GM12891 (cell line): ENCODE data around the gene ASB15.

Experiments used
- DNase-seq: peaks from one replicate; pipeline ENCODE4 v3.0.0; 2011; ENCODE audit warnings: low spot score; ENCODE audit not compliant: insufficient read length
- FAIRE-seq: peaks from 2 replicates; lab custom pipeline; 2011; peaks lifted over from hg19 to GRCh38; lab: Jason Lieb, UNC
- PAX5 ChIP-seq: IDR thresholded peaks from 2 replicates; pipeline ENCODE4 v1.6.1; 2011; ENCODE audit warnings: low read length, moderate library complexity, mild to moderate bottlenecking; ENCODE audit not compliant: insufficient read depth, severe bottlenecking
- POLR2A ChIP-seq: IDR thresholded peaks from 2 replicates; pipeline ENCODE4 v1.6.1; 2011; ENCODE audit warnings: low read depth, low read length, control low read depth
- POLR2AphosphoS5 ChIP-seq: IDR thresholded peaks from 2 replicates; pipeline ENCODE4 v1.6.1; 2011; ENCODE audit warnings: low read depth, low read length, control low read depth
- POU2F2 ChIP-seq: IDR thresholded peaks from 2 replicates; pipeline ENCODE4 v1.6.1; 2011; ENCODE audit warnings: low read depth, mild to moderate bottlenecking, control low read depth, low read length, moderate library complexity
- SPI1 ChIP-seq: IDR thresholded peaks from 2 replicates; pipeline ENCODE4 v1.6.1; 2011; ENCODE audit warnings: low read depth, low read length, control low read depth
- TAF1 ChIP-seq: IDR thresholded peaks from 2 replicates; pipeline ENCODE4 v1.6.1; 2011; ENCODE audit warnings: low read depth, low read length, control low read depth

ASB15 gene

GRCh38 chr7:123570390-123571182, 31.0 kb upstream of the ASB15 start:
- DNase-seq (no peak), FAIRE-seq (no peak)
- no peak for TF ChIP-seq SPI1
- TF ChIP-seq POLR2AphosphoS5 = no peak
- TF ChIP-seq TAF1 = no peak
- TF ChIP-seq PAX5 = no peak
- TF ChIP-seq POU2F2 = no peak
- TF ChIP-seq POLR2A = no peak

- TF ChIP-seq POU2F2 (no peak), POLR2AphosphoS5 (no peak), SPI1 (no peak), PAX5 (no peak), TAF1 (no peak), POLR2A (no peak)
- FAIRE-seq (no peak), DNase-seq (no peak)
These were observed 30.4 kb upstream of the ASB15 start for GRCh38 chr7:123571187-123571586.

- TF ChIP-seq POLR2AphosphoS5 (no peak), PAX5 (no peak), SPI1 (no peak), POLR2A (no peak), POU2F2 (no peak), TAF1 (no peak)
- no peak for DNase-seq
- no peak for FAIRE-seq
These were observed 29.9 kb upstream of the ASB15 start for GRCh38 chr7:123571684-123572083.

GRCh38 chr7:123573341-123573740, 28.3 kb upstream of the ASB15 start:
- FAIRE-seq = no peak
- no peak for TF ChIP-seq POLR2A
- no peak for TF ChIP-seq POLR2AphosphoS5
- no peak for TF ChIP-seq TAF1
- no peak for TF ChIP-seq PAX5
- TF ChIP-seq SPI1 = no peak
- TF ChIP-seq POU2F2 = no peak
- DNase-seq = no peak

- DNase-seq (no peak), FAIRE-seq (no peak)
- TF ChIP-seq POLR2AphosphoS5 = no peak
- TF ChIP-seq SPI1 = no peak
- no peak for TF ChIP-seq POLR2A
- TF ChIP-seq POU2F2 = no peak
- no peak for TF ChIP-seq PAX5
- TF ChIP-seq TAF1 = no peak
These were observed 27.6 kb upstream of the ASB15 start for GRCh38 chr7:123573896-123574467.

GRCh38 chr7:123579416-123579815, 22.2 kb upstream of the ASB15 start:
- DNase-seq (no peak), FAIRE-seq (no peak)
- TF ChIP-seq PAX5 (no peak), POLR2A (no peak), TAF1 (no peak), SPI1 (no peak), POU2F2 (no peak), POLR2AphosphoS5 (no peak)

- TF ChIP-seq POU2F2 = no peak
- no peak for TF ChIP-seq POLR2AphosphoS5
- TF ChIP-seq POLR2A = no peak
- TF ChIP-seq SPI1 = no peak
- no peak for TF ChIP-seq PAX5
- no peak for TF ChIP-seq TAF1
- FAIRE-seq (peak; percentile 13), DNase-seq (no peak)
These were observed 21.0 kb upstream of the ASB15 start for GRCh38 chr7:123580406-123581161.

GRCh38 chr7:123581162-123581459, 20.5 kb upstream of the ASB15 start:
- TF ChIP-seq SPI1 (no peak), POLR2A (no peak), POLR2AphosphoS5 (no peak), POU2F2 (no peak), TAF1 (no peak), PAX5 (no peak)
- FAIRE-seq = no peak

GRCh38 chr7:123583821-123584220, 17.8 kb upstream of the ASB15 start:
- no peak for TF ChIP-seq POLR2AphosphoS5
- TF ChIP-seq POU2F2 = no peak
- TF ChIP-seq SPI1 = no peak
- no peak for TF ChIP-seq TAF1
- DNase-seq (no peak), FAIRE-seq (no peak)

More at GRCh38 chr7:123581162-123581459, 20.5 kb upstream of the ASB15 start:
- no peak for DNase-seq

GRCh38 chr7:123588376-123588775, 13.2 kb upstream of the ASB15 start:
- TF ChIP-seq SPI1 = no peak
- no peak for TF ChIP-seq TAF1
- TF ChIP-seq PAX5 = no peak
- no peak for TF ChIP-seq POLR2AphosphoS5
- TF ChIP-seq POU2F2 = no peak
- TF ChIP-seq POLR2A = no peak
- DNase-seq = no peak
- FAIRE-seq = no peak

GRCh38 chr7:123594813-123595241, 6.8 kb upstream of the ASB15 start:
- FAIRE-seq = no peak
- TF ChIP-seq POLR2AphosphoS5 (no peak), TAF1 (no peak), SPI1 (no peak), POLR2A (no peak), POU2F2 (no peak), PAX5 (no peak)
- DNase-seq = no peak
